Nephron progenitor cell (in vitro differentiated cells): ENCODE measurements around the gene PTPDC1.

Experiments
- DNase-seq: peaks from one replicate; pipeline ENCODE4 v3.0.0; 2021
- H3K27ac Mint-ChIP-seq: 2 replicates; pipeline ENCODE4 v1.8.0; 2021; ENCODE audit warnings: mild to moderate bottlenecking, moderate library complexity, mixed read lengths
- H3K27me3 Mint-ChIP-seq: 2 replicates; pipeline ENCODE4 v1.8.0; 2021; ENCODE audit warnings: mild to moderate bottlenecking, low read depth, mixed read lengths; ENCODE audit not compliant: poor library complexity
- H3K36me3 Mint-ChIP-seq: 2 replicates; pipeline ENCODE4 v1.8.0; 2021; ENCODE audit warnings: low read depth, mixed read lengths
- H3K4me1 Mint-ChIP-seq: 2 replicates; pipeline ENCODE4 v1.8.0; 2021; ENCODE audit warnings: mixed read lengths
- H3K4me3 Mint-ChIP-seq: 2 replicates; pipeline ENCODE4 v1.8.0; 2021; ENCODE audit warnings: mild to moderate bottlenecking, moderate library complexity, mixed read lengths
- H3K9me3 Mint-ChIP-seq: 2 replicates; pipeline ENCODE4 v1.8.0; 2021; ENCODE audit warnings: mild to moderate bottlenecking, moderate library complexity, mixed read lengths
- CTCF ChIP-seq: fragments of 200-600 bp; sonication (generic); IDR thresholded peaks from 2 replicates; pipeline ENCODE4 v1.5.0; 2021; ENCODE audit warnings: antibody characterized with exemption

PTPDC1 gene

DNA sequence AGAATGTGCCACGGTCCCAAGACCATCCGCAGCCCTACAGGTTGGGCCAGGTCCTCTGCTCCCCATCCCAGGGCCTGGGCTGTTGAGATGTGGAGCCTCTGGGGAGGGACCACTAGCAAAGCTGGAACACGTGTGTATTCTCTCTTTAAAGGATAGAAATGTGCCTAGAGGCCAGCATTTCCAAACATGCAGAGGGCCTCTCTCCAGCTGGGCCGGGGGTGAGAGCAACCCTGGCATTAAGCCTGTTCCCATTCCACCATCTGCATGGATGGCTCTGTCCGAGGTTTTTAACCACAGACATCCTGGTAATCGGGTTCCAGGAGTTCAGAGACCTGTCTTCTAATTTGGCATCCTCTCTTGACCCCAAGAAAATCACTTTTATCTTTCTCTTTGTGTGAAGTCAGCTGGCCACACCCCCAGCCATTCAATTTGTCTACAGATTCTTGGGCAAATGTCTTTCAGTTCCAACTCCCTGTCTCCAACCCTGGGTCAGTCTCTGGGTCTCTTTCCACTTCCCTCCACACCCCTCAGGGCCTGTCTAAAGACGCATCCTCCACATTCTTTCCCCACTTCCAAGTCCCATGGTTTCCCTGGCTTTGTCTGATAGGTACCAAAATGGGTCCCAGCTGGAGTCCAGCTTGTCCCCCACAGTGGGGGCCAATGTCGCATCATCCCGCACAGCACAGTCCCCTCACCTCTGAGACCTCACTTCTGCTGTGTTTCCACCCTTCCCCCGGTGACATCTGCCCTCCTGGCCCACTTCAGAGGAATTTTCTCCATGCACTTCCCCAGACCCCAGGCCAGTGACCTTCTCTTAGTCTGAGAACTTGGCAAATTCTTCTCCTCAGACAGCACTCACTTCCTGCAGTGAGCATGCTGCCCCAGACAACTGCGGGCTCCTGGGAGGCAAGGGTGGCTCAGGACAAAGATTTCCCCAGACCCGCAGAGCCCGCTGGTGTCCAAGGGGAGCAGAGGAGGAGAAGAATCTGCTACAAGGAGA is 56.8 kb downstream of the PTPDC1 start:
- no peak for TF ChIP-seq CTCF
- Mint-ChIP-seq H3K9me3 (no peaks in the 10 kb centered on the region), H3K27me3 (peaks cover 2% of the 10 kb centered on the region), H3K4me3 (peak overlapping the region; percentile 12), H3K36me3 (no peaks in the 10 kb centered on the region), H3K4me1 (peaks cover 38% of the 10 kb centered on the region), H3K27ac (peak overlapping the region; percentile 70)
- DNase-seq: no peak

DNA sequence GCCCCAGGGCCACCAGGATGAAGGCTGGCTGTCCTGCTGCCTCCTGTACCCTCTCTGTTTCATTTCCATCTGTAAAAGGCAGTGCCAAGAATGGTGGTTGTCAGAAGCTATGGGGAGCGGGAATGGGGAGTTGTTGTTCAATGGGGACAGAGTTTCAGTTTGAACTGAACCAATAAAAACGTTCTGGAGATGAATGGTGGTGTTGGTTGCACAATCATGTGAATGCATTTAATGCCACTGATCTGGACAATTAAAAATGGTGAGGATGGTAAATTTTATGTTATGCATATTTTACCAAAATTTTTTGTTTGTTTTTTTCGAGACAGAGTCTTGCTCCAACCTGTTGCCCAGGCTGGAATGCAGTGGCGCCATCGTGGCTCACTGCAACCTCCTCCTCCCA is 58.1 kb downstream of the PTPDC1 start:
- Mint-ChIP-seq H3K9me3 (no peaks in the 10 kb centered on the region), H3K4me1 (peaks cover 38% of the 10 kb centered on the region), H3K27ac (no peak overlapping the region), H3K4me3 (no peak overlapping the region), H3K36me3 (no peaks in the 10 kb centered on the region), H3K27me3 (peaks cover 2% of the 10 kb centered on the region)
- TF ChIP-seq CTCF: no peak
- no peak for DNase-seq

GRCh38 chr9:94144394-94144793 is 60.1 kb downstream of the PTPDC1 start:
- peak overlapping the region; percentile 16 for H3K27ac Mint-ChIP-seq
- H3K9me3 Mint-ChIP-seq: no peaks in the 10 kb centered on the region
- TF ChIP-seq CTCF: no peak
- peaks cover 36% of the 10 kb centered on the region for H3K4me1 Mint-ChIP-seq
- no peak overlapping the region for H3K4me3 Mint-ChIP-seq
- no peak for DNase-seq
- H3K27me3 Mint-ChIP-seq: peaks cover 6% of the 10 kb centered on the region
- no peaks in the 10 kb centered on the region for H3K36me3 Mint-ChIP-seq

GRCh38 chr9:94145640-94146039 is 61.4 kb downstream of the PTPDC1 start:
- no peak for DNase-seq
- no peak for TF ChIP-seq CTCF

GRCh38 chr9:94147776-94148175 is 63.5 kb downstream of the PTPDC1 start:
- DNase-seq: no peak
- Mint-ChIP-seq H3K27me3 (peaks cover 6% of the 10 kb centered on the region), H3K9me3 (no peaks in the 10 kb centered on the region), H3K4me3 (no peak overlapping the region), H3K27ac (no peak overlapping the region), H3K4me1 (peaks cover 44% of the 10 kb centered on the region), H3K36me3 (no peaks in the 10 kb centered on the region)
- no peak for TF ChIP-seq CTCF

More at GRCh38 chr9:94145640-94146039, 61.4 kb downstream of the PTPDC1 start:
- Mint-ChIP-seq H3K9me3 (no peaks in the 10 kb centered on the region), H3K27me3 (peaks cover 6% of the 10 kb centered on the region), H3K4me1 (peaks cover 36% of the 10 kb centered on the region), H3K4me3 (no peak overlapping the region), H3K36me3 (no peaks in the 10 kb centered on the region), H3K27ac (no peak overlapping the region)
